Left renal pelvis (tissue), 4 donors: ENCODE data around the gene CCDC51. TPM values are rescaled to one million over a fixed set of nuclear protein-coding genes. Genes with fewer than 3 reads are reported as not detected.
"Not testable (repeated sequence)": the region's sequence is repeated elsewhere in the genome, so short reads cannot be mapped to it uniquely, and the experiment has no call there.

Source experiments
- DNase-seq, 4 donors: peaks; one replicate each; pipeline ENCODE4 v3.0.0-alpha.2; 2013; ENCODE audit warnings: low read depth in 4 of 4, low spot score in 3 of 4
- polyA plus RNA-seq, 4 donors: library from polyadenylated mRNA; unstranded; fragments of 120-200 nt; gene quantifications; one replicate each; pipeline ENCODE4 v1.2.1, GENCODE V29; 2013; ENCODE audit not compliant: insufficient read length in 4 of 4

The CCDC51 gene
- polyA plus RNA-seq, 4 donors: 15.5 to 28.3 (median 24.3) TPM

DNA sequence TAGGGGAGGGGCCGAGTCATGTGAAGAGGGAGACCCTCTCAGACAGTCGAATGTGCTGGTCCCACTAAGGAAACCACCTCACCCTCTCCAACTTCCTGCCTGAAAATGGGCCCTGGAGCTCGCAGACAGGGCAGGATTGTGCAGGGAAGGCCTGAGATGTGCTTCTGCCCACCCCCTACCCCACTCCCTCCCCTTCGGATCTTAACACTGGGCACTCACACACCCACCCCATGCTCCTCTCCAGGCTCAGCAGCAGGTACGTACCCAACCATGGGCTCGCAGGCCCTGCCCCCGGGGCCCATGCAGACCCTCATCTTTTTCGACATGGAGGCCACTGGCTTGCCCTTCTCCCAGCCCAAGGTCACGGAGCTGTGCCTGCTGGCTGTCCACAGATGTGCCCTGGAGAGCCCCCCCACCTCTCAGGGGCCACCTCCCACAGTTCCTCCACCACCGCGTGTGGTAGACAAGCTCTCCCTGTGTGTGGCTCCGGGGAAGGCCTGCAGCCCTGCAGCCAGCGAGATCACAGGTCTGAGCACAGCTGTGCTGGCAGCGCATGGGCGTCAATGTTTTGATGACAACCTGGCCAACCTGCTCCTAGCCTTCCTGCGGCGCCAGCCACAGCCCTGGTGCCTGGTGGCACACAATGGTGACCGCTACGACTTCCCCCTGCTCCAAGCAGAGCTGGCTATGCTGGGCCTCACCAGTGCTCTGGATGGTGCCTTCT is 26.6 kb upstream of the CCDC51 start:
- no peak for DNase-seq

GRCh38 chr3:48465531-48466378 is 25.8 kb upstream of the CCDC51 start:
- DNase-seq: peak; percentile 95 to 98 (median 96)

DNA sequence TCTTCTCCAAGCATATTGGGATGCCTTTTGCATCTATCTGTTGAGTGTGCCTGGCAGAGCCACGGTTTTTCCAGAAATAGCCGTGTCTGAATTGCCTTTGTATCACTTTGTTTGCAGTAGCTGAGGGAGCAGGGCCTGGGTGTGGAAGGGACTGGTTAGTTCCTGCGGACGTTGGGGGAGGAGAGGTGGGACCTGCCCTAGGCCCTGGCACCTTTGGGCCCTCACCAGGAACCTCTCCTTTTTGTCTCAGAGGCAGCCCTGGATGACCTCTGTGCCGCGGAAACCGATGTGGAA is 25.3 kb upstream of the CCDC51 start:
- no peak for DNase-seq

DNA sequence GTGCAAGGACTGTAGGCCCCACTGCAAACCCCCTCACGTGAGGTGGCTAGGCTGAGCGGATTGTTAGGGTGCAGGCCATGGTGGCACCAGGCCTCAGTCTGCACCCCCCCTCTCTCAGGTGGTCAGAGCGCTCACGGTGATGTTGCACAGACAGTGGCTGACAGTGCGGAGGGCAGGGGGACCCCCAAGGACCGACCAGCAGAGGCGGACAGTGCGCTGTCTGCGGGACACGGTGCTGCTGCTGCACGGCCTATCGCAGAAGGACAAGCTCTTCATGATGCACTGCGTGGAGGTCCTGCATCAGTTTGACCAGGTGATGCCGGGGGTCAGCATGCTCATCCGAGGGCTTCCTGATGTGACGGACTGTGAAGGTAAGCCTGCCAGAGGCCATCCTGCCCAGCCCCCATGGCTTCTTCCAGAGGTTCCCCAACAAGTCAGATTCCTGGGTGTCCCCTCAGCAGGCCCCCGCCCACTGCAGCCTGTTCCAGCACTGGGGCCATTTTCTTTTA is 24.8 kb upstream of the CCDC51 start:
- DNase-seq: no peak

DNA sequence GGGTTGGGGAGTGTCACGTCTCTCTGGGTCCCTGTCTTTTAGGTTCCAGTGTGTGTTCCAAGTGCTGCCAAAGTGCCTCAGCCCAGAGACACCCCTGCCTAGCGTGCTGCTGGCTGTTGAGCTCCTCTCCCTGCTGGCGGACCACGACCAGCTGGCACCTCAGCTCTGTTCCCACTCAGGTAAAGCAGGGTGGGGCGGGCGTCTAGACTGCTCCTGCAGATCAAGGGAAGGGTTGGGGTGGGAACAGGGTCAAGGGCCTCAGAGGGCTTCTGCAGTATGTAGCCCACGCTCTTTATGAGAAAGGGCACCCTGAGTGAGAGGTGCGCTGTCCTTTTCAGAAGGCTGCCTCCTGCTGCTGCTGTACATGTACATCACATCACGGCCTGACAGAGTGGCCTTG is 23.8 kb upstream of the CCDC51 start:
- DNase-seq: no peak

DNA sequence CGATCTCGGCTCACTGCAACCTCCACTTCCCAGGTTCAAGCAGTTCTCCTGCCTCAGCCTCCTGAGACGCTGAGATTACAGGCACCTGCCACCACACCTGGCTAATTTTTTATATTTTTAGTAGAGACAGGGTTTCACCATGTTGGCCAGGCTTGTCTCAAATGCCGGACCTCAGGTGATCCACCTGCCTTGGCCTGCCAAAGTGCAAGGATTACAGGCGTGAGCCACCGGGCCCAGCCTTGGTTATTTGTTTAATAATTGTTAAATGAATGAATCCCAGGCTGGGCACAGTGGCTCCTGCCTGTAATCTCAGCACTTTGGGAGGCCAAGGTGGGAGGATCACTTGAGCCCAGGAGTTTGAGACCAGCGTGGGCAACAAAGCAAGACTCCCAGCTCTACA is 21.8 kb upstream of the CCDC51 start:
- DNase-seq: not testable (repeated sequence)

GRCh38 chr3:48460517-48460902 is 20.6 kb upstream of the CCDC51 start:
- DNase-seq: no peak

DNA sequence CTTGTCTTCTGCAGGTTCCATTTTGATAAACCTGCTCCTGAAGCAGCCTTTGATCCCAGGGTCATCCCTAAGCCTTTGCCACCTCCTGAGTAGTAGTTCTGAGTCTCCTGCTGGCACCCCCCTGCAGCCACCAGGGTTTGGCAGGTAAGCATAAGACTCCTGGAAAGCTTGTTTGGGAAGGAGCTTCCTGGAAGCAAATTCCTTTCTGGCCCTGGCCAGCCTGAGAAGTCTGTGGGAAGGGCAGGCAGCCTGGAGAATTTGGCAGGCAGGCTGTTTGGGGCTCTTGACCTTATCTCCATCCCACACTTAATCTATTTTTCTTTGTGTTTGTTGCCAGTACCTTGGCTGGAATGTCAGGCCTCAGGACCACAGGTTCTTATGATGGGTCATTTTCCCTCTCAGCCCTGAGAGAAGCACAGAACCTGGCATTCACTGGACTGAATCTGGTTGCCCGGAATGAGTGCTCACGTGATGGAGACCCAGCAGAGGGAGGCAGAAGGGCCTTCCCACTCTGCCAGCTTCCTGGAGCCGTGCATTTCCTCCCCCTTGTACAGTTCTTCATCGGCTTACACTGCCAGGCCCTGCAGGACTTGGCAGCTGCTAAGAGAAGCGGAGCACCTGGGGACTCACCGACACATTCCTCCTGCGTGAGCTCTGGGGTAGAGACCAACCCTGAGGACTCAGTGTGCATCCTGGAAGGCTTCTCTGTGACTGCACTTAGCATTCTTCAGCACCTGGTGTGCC is 20.0 kb upstream of the CCDC51 start:
- no peak for DNase-seq

DNA sequence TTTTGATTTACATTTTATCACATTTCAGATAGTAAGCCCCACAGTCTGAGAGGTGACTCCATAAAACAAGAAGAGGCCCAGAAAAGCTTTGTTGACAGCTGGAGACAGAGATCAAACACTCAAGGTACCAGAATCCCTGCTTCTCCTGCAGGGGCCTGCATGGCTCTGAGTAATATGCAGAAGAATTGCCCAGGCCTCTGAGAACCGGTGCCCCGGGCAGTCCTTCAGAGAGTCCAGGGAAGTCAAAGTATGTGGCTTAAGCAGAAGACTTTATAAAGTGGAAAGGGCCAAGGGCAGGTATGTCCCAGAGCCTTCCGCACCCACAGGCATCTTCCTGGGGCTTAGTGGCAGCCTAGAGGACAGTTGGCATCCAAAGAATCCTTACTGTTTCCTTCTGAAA is 19.4 kb upstream of the CCDC51 start:
- DNase-seq: no peak

GRCh38 chr3:48456456-48456855 is 16.5 kb upstream of the CCDC51 start:
- DNase-seq: no peak

GRCh38 chr3:48451270-48451669 is 11.4 kb upstream of the CCDC51 start:
- DNase-seq: no peak

DNA sequence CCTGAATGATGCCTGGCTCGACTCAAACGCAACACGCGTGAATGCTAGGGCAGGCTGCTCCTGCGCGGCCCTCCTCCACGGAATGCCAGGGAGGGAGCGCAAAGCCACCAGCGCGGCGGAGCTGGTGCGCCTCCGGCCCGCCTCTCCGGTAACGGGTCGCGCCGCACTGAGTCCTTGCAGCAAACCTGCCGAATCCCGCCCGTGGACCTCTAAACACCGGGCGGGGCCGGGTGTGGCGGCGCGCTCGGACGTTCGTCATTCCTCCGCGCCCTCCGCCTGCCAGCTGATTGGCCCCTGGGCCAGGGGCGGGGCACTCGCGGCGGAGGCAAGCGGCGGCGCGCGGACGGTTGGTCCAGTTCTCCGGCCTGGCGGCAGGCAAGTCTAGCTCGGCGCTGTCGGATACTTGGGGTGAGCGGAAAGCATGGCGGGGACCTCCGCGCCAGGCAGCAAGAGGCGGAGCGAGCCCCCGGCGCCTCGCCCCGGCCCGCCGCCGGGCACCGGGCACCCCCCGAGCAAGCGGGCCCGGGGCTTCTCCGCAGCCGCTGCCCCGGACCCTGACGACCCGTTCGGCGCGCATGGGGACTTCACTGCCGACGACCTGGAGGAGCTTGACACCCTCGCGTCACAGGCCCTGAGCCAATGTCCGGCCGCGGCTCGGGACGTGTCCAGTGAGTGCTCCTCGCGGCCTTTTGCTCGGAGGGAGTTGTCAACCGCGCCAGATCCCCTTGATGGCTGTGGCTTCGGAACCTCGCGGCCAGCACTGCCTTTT is 6.7 kb upstream of the CCDC51 start, which contains the start of gene ATRIP:
ATRIP (plus strand) TSS at position 313 of the 769 bp plus-strand sequence; CDS start at position 422, 109 bp downstream.
- peak in 1 of 4 donors; percentile 69 for DNase-seq

DNA sequence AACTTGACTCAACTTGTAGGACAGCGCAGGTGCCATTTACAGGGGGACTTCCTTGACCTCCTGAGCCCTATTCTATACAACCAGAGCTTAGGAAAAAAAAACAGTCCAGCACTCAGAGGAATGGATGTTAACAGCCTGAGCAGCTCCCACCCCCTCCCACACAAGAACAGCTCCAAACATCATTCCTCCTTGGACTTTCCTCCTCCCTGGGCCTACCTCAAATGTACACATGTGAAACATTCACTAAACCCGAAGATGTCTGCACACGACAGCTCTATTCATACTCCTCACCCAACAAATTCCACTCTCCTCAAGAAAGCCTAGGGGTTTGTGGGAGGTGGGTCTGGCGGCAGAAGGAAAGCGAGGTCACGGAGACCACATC is 6.1 kb upstream of the CCDC51 start:
- no peak for DNase-seq

DNA sequence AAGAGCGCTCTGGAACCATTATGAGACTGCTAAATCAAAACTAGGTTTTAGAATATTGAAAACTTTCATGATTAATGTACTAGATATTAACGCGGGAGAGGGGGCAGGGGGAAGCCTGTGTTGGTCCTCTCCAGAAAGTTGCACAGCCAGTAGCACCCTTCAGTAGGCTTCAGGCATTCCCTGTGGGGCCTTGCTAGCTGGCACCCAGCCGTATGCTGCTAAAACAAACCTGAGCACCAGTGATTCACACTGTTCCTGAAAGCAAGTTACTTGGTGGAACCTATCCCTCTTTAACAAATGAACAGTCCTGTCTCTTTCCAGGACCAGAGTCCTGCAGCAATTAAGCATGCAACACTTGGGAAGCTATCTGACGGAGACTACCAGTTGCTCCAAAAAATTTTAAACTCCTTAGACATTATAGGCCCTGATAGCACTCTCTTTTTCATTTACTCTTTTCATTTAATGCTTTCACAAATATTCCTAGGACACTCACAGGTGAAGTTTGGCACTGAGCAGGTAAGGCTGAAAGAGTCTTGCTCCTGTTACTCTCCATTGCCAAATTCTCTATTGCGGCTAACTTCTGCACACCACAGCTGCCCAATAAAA is 5.5 kb upstream of the CCDC51 start:
- DNase-seq: no peak

GRCh38 chr3:48441940-48442339 is 2.0 kb upstream of the CCDC51 start:
- no peak for DNase-seq

DNA sequence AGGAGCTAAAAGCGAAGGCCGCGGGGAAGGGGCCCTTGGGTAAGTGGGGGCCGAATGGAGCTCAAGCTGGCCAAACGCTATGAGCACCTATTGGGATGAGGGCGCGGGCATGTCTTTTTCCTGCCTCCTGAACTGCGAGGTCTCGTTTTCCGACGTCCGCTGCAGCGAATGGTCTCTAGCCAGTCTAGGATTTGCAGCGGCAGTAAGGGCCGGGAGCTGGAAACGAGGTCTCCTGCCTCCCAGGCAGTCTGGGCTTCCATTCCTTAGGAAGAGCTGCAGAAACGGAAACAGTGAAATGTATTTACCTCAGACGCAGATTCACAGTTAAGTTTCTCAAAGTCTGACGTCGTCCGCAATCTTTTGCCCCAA is 655 bp upstream of the CCDC51 start:
- DNase-seq: no peak

DNA sequence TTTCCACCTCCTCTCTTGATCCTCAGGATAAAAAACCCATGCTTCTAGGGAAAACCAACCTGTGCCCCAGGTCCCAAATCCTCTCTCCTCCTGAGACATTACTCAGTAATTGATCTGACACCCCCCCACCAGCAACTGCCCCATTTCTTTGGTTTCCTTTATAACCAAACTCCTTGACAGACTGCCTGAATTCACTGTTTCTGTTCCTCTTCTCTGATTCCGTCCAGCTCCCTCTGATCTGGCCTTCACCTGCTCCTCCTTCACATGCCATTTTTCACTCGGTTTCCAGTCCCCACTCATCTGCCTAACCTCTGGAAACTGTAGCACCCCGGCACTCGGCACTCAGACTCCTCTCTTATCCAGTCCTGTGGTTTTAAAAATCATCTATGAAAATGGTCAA is 2.1 kb downstream of the CCDC51 start:
- DNase-seq: no peak

GRCh38 chr3:48436855-48437254 is 3.1 kb downstream of the CCDC51 start:
- no peak for DNase-seq

DNA sequence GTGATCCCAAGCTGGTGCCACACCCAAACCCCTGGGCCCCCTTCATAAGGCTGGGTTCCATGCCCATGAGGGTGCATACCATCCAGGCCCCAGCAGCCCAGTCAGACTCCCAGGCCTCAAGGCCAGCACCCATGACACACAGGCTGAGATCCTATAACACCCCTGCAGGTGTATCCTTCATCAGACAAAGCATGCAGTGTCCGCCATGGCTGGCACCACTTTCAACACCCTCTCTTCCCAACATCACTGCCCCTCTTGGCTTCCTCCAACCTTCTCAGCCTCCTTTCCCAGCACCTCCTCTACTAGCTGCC is 3.5 kb downstream of the CCDC51 start:
- DNase-seq: no peak

DNA sequence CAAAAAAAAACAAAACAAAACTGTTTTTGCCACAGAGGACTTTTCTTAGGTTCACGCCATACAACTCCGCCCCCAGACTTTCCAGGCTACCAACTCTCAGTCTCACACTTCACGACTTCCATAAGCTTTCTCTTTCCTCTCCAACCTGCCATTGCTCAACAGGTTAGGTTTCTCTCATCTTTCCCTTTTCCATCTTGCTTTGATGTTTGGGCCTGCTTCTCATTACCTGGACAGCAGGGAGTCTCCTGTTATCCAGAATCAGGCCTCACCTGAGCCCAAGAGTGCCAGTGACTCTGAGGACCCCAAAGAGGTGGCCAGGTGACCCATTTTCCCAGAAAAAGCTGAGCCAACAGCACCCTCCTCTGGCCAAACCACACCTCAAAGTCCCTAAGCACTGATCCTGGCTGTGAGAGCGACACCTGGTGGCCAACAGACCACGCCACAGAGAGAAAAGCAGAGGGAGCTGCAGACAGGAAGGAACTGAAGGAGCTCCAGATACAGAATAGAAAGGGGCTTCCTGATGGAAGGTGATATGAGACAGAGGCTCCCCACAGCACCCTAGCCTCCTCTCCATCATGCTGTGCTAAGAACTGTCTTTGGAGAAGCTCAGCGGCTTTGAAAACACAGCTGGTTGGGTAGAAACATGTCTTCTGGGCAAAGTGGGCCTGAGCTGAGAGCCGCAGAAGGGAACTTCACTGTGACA is 4.0 kb downstream of the CCDC51 start:
- peak in 3 of 4 donors; percentile 76 to 82 (median 77) for DNase-seq
